Measurements from ENCODE around the gene GRM7.

Gene GRM7

DNA sequence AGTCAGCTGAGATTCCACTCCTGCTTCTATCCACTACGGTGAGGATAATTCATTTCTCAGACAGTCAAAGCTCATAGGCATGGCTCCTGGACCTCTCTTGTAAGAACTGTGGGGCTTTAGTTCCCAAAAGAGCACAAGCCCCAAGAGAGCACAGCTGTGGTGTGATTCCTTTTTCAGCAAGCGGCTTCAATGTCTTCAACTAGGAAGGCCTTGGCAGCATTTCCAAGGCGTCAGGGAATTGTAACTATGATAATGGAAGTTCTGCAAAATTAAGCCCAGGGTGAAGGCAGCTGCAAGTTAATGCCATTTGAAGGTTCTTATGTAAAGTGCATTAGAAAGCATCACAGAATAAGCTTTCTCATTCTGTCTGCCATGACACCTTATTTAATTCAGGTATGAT is 657.1 kb downstream of the GRM7 start:
- no peak for DNase-seq

DNA sequence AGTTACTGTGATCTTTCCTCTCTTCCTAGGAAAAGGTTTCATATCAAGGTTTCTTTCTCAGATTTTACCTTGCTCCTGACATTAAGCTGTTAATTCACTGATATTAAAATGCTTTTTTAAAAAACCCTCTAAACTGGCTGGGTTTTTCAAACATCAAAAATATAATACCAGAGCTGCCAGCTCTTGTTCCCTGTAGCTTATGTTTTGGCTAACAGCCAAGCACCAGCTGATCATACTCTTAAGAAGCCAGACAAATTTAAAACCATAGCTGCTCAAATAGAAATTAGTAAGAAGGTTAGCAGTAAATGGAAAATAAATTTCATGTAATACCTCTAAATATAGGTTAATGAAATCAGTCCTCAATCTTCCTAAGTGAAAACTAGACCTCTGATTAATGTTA is 657.5 kb downstream of the GRM7 start:
- peak in 1 of 2 experiments; percentile 17 for DNase-seq

GRCh38 chr3:7520059-7520458 is 659.1 kb downstream of the GRM7 start:
- no peak for DNase-seq

GRCh38 chr3:7520593-7520992 is 659.7 kb downstream of the GRM7 start:
- DNase-seq: no peak

DNA sequence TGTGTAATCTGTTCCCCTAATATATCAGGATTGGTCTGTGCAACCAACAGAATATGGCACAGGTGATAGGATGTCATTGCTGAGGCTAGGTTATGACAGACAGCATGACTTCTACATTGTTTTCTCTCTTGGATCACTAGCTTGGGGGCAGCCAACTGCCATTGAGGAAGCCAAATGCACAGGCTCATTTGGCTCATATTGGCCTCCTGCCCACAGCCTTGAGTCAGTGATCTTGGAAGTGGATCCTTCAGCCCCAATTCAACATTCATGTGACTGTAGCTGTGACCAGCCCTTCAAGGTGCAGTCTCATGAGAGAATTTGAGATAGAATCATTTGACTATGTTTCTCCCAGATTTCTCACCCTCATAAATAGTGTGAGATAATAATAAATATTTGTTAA is 675.6 kb downstream of the GRM7 start:
- DNase-seq: peak; percentile 38 to 41

DNA sequence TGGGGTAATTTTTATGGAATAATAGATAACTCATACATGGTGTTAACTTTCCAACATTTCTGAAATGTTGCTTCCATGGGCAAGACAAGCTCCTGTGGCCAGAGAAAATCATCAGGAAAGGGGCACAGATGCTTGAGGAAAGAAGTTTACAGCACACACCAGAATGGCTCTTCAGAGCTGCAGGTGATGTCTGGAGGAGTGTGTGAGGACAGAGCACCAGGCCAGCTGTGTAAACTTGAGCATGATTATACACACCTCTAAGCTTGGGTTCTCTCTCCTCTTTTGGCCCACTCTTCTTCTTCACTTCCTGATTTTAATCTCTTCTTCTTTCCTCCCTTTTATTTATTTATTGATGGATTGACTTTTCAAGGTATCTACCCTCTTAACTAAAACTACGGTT is 676.0 kb downstream of the GRM7 start:
- peak; percentile 22 to 41 for DNase-seq

- no peak for DNase-seq
These were observed 682.5 kb downstream of the GRM7 start for GRCh38 chr3:7543294-7543880.

DNA sequence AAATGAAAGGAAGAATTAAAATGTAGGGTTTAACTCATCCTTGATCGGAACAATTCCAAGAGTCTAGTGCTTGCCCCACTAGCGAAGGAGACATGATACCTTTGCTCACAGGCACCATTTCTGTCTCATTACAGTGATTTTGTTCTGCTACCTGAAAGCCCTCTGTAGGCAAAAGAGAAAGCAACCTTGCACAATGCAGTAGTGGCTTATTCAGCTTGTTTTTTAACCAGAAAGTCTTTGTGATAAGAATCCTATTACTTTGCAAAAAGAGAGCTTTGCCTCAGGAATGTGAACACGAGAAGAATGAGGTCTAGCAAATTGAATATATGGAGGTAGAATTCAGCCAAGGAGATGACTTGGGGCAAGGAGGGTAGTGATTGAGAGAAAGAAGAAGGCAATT is 684.4 kb downstream of the GRM7 start:
- DNase-seq: no peak

DNA sequence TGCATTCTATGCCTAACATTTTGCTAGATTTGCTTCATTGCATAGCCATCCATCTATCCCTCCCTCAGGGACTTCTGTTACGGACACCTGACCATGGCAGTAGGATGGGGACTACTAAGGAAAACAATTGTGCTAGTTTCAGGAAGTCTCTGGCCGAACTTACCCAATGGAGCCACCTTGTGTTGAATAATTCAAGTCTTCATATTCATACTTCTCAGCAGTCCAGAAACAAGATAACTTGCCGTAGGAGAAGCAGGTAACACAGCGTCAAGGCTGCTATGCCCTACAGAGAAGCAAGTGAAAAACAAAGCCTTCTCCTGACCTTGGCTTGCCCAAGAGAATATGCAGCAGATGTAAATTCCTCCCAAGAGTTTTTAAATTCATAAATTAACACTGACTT is 685.3 kb downstream of the GRM7 start:
- no peak for DNase-seq

GRCh38 chr3:7547826-7548225 is 686.9 kb downstream of the GRM7 start:
- DNase-seq: no peak

DNA sequence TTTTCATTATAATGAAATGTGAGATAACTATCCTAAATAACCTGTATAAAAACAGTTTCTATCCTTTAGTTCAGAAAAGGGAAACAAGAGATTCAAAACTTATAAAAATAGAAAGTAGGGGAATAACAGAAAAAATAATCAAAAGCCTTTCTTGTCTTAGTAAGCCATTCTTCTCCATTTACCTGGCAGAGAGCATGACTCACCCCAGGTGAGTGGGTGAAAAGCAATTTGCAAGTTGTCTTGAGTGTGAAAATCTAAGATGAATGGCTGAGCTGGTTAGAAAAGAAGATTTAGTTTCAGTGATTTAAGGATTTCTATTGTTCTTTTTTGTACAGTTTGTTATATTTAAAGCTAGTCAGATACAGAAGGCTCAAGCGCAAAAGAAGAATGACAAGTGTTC is 702.0 kb downstream of the GRM7 start:
- DNase-seq: no peak

DNA sequence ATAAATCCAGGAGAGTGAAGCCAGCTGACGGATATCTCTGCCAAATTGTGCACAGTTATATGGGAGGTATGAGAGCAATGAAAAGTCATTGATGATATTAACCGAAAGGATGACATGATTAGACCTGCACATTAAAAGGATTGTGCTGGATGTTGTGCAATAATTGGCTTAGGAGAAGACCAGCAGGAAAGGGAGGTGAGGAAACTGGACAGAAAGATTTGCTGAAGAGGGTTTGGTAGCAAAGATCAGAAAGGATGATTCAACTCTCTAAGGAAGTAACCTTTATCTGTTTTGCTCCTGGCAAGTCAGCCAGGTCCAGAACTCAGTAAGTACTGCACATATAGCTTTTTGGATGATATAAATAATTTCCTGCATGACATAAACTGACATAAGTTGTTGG is 704.7 kb downstream of the GRM7 start:
- no peak for DNase-seq

DNA sequence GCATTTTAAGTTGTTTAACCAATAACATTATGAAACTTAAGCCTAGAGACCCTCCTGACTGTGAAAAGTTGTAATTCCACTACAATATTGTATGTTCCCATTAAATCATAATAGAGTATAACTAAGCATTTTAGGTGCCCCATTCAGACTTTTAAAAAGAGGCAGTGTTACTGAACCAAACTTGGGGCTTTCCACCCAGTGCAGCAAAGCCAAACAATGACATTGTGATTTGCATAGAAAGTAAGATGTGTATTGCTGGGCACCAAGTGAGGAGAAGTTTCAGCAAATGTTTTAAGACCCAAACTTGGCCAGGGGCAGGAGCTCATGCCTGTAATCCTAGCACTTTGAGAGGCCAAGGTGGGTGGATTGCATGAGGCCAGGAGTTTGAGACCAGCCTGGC is 706.2 kb downstream of the GRM7 start:
- DNase-seq: no peak

DNA sequence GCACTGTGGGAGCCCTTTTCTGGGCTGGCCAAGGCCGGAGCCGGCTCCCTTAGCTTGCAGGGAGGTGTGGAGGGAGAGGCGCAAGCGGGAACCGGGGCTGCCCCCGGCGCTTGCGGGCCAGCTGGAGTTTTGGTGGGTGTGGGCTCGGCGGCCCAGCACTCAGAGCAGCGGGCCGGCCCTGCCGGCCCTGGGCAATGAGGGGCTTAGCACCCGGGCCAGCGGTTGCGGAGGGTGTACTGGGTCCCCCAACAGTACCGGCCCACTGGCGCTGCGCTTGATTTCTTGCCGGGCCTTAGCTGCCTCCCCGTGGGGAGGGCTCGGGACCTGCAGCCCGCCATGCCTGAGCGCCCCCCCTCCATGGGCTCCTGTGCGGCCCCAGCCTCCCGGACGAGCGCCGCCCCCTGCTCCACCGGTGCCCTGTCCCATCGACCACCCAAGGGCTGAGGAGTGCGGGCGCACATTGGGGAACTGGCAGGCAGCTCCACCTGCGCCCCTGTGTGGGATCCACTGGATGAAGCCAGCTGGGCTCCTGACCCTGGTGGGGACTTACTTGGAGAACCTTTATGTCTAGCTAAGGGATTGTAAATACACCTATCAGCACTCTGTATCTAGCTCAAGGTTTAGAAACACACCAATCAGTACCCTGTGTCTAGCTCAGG is 707.7 kb downstream of the GRM7 start:
- DNase-seq: no peak

DNA sequence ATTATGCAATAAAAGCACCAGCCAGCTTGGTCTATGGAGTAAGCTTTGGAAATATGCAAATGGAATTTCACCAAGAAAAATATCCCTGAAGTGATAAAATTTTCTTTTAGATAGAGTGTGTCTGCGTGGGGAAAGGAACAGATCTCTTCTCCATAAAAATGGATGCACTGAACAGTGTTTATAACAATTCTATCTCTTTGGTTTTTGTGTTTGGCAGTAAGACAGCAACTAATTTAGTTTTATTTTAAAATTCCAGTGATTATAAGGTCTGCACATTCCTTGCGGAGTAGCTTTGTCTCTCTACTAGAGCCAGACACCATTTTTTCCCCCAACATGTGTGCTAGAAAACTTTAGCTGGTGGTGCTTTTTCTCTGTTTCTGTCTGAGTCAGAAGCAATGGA is 712.4 kb downstream of the GRM7 start:
- no peak for DNase-seq

- no peak for DNase-seq
These were observed 713.5 kb downstream of the GRM7 start for GRCh38 chr3:7574435-7574834.

- no peak for DNase-seq
These were observed 715.2 kb downstream of the GRM7 start for GRCh38 chr3:7576071-7576470.

DNA sequence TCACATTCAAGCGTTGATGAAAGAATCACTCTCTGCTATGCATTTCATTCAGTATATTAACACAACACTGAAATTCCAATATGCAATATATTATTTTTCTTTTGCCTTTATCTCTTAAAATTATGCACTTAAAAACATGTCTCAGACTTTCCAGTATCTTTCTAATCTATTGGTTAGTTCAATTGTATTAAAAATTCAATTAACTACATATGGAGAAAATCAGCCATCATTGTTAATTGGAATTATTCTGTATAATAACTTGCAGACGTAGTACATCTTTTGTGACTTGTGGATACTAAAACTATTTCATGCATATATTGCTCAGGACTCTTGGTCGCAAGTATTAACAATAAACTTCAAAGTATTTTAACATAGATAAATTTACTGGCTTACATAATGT is 715.6 kb downstream of the GRM7 start:
- DNase-seq: no peak

DNA sequence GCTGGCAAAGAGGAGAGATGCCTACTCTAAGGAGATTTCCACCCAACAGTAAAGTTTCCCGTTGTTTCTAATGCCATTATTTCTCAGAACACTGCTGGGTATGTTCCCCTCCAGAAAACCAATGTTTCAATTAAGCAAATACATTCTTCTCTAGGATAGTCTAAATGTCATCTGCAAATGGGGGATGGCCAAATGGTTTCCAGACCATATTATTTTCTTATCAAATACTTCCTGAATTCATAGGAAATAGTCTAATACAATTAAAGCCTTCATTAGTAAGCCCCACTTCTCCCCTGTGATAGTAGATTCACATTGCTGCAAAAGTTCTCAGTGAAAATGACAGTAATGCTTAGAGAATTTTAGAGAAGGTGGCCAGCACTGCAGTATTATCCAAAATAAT is 716.6 kb downstream of the GRM7 start:
- no peak for DNase-seq

DNA sequence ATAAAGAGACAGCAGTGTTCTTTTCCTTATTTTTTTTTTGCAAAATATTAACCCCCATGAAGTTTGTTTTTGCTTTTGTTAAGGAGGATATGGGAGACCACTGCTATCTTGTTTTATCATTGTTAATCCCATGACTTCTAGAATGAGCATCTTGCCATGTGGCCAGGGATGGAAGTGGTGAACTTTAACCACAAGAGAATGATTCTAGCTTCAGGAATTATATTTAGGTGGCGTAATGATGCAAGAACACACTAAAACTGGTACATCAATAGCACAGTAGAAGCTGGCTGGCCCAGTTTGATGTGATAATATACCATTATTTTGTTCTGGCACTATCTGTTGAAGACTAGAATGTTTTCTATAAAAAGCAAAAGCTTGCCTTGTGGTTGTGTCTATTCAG is 720.9 kb downstream of the GRM7 start:
- DNase-seq: no peak

DNA sequence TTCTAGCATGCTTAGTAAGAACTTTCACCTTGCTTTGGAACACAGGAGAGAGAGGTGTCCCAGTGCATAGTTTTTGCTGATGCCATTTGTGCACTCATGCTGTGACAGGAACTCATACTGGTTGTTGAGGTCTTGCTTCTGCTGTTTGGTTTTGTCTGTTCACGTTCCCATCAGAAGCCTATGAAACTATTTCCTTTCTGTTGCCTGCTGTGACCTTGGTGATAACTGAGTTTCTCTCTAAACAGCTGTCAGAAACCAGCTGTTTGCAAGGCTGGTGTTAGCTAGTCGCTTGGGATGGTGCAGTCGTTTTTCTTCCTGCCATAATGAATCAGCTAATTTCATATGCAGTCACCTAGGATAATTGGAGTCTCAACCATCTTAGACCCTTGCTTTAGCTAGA is 724.1 kb downstream of the GRM7 start:
- no peak for DNase-seq

- no peak for DNase-seq
These were observed 727.3 kb downstream of the GRM7 start for GRCh38 chr3:7588236-7588635.

- DNase-seq: no peak
These were observed 728.6 kb downstream of the GRM7 start for GRCh38 chr3:7589526-7589925.

DNA sequence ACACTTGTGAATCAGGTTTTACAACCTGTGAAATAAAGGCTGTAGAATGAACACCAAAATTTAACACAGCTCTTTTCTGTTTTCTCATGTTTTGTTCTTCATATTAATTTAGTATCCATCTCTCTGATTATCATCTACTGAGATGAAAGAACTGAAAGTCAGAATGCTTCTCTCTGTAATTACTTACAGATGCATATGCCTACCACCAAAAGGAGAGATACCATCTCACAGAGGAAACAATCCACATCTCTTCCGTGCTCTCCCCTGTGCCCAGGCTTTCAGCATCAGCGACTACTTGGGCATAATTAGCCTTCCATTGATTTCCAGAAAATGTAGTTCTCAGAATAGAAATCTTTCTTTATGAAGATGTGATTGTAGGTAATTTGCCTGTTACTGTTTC is 741.4 kb downstream of the GRM7 start:
- no peak for DNase-seq

DNA sequence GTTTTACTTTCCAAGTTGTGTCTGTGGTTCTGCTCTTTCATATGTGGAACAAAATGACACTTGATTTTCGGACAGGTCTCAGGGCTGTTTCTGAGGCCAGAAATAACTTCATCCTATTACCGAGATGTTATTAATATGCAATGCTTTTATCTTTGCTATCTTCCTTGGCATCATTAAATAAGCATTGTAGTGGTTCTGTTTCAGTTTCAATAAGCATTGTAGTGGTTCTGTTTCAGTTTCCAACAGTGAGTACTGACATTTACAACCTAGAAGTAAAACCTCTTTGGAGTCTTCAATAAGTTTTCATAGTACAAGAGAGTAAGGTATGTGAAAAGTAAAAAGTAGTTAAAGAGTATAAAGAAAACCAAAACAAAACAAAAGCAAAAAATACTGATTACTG is 746.2 kb downstream of the GRM7 start:
- no peak for DNase-seq

Measured in SHP77 (cell line).